B cell (primary cell): ENCODE results near the gene APOLD1.

Experiments
- EZH2 ChIP-seq: IDR thresholded peaks from 2 replicates; pipeline ENCODE4 v1.6.1; 2012; ENCODE audit warnings: borderline replicate concordance, low read depth, mild to moderate bottlenecking, moderate library complexity, low read length; ENCODE audit not compliant: insufficient read depth, poor library complexity, severe bottlenecking
- TF ChIP-seq, protein P1 (sequence below): fragments of 200-600 bp; IDR thresholded peaks from one replicate; pipeline ENCODE4 v1.8.0; 2022; ENCODE audit warnings: antibody characterized with exemption, mild to moderate bottlenecking

DNA sequence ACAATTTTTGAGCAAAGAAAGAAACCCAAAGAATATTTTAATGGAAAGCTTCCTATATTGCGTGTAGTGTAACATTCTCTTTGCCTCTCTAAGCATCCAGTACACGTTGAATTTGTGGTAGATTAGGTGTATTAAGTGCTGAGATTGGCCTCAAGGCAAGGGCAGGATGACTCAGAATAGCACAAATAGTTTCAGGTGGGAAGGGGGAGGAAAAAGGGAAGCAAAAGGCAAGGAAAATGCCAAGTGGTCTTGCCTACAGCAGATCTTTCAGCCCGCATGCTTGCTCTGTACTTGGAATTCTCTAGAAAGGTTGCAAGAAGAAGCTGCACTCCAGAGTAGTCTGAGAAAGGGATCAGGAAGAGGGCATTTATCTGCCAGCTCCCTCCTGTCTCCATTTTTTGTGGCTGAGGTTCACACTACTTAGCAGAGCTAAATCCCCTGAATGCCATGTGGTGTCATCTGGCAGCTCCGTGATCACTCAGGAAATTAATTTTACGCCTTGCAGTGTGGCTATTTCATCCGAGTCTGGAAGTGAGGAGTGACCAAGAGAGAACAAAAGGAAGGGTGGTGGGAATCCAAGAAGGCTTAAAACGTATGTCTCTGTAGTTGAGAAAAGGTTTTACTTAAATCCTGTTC lies 39.8 kb upstream of the APOLD1 start:
- TF ChIP-seq, protein P1, sequence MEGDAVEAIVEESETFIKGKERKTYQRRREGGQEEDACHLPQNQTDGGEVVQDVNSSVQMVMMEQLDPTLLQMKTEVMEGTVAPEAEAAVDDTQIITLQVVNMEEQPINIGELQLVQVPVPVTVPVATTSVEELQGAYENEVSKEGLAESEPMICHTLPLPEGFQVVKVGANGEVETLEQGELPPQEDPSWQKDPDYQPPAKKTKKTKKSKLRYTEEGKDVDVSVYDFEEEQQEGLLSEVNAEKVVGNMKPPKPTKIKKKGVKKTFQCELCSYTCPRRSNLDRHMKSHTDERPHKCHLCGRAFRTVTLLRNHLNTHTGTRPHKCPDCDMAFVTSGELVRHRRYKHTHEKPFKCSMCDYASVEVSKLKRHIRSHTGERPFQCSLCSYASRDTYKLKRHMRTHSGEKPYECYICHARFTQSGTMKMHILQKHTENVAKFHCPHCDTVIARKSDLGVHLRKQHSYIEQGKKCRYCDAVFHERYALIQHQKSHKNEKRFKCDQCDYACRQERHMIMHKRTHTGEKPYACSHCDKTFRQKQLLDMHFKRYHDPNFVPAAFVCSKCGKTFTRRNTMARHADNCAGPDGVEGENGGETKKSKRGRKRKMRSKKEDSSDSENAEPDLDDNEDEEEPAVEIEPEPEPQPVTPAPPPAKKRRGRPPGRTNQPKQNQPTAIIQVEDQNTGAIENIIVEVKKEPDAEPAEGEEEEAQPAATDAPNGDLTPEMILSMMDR: no peak
- TF ChIP-seq EZH2: no peak
